ENCODE measurements around the gene NRXN2. TPM values are rescaled to one million over a fixed set of nuclear protein-coding genes. Genes with fewer than 3 reads are reported as not detected.

Gene NRXN2
- total RNA-seq, 1 donor: 5.2 TPM

DNA sequence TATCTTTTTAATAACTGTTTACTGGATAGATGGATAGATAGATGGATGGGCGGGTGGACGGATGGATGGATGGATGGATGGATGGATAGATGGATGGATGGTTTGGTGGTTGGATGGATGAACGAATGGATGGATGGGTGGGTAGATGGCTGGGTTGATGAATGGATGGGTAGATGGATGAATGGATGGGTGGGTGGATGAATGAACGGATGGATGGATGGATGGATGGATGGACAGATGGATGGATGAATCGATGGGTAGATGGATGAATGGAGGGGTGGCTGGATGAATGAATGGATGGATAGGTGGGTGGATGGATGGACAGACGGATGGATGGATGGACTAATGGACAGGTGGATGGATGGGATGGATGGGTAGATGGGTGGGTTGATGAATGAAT lies 145.8 kb downstream of the NRXN2 start:
- no peak for DNase-seq (ENCODE audit: low read depth)
- TF ChIP-seq, protein P1, sequence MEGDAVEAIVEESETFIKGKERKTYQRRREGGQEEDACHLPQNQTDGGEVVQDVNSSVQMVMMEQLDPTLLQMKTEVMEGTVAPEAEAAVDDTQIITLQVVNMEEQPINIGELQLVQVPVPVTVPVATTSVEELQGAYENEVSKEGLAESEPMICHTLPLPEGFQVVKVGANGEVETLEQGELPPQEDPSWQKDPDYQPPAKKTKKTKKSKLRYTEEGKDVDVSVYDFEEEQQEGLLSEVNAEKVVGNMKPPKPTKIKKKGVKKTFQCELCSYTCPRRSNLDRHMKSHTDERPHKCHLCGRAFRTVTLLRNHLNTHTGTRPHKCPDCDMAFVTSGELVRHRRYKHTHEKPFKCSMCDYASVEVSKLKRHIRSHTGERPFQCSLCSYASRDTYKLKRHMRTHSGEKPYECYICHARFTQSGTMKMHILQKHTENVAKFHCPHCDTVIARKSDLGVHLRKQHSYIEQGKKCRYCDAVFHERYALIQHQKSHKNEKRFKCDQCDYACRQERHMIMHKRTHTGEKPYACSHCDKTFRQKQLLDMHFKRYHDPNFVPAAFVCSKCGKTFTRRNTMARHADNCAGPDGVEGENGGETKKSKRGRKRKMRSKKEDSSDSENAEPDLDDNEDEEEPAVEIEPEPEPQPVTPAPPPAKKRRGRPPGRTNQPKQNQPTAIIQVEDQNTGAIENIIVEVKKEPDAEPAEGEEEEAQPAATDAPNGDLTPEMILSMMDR (IDR thresholded peaks at IDR 0.05; ENCODE audit: insufficient read depth, low read depth, low read length): no peak
- no peak overlapping the region for H3K4me3 ChIP-seq (ENCODE audit: low read depth, low read length)

DNA sequence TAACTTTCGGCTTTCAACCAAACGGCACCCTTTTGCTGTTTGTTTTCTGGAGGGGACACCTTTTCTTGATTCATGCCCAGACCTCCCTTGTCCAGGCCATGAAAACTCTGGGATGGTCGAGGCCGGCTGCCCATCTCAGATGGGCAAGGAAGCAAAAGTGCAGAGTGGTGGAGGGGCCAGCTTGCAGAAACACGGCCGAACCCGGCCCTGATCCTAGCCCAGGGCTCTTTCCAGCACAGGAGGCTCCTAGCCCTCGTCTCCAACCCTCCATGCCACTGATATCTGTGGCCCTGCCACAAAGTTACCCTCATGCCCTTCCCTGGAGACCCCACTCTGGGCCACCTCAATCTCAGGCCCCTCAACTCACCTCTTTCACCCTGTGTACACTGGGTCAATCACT lies 150.9 kb downstream of the NRXN2 start:
- DNase-seq (ENCODE audit: low read depth): no peak
- TF ChIP-seq, protein P1 (IDR thresholded peaks at IDR 0.05; ENCODE audit: insufficient read depth, low read depth, low read length): no peak
- no peak overlapping the region for H3K4me3 ChIP-seq (ENCODE audit: low read depth, low read length)

DNA sequence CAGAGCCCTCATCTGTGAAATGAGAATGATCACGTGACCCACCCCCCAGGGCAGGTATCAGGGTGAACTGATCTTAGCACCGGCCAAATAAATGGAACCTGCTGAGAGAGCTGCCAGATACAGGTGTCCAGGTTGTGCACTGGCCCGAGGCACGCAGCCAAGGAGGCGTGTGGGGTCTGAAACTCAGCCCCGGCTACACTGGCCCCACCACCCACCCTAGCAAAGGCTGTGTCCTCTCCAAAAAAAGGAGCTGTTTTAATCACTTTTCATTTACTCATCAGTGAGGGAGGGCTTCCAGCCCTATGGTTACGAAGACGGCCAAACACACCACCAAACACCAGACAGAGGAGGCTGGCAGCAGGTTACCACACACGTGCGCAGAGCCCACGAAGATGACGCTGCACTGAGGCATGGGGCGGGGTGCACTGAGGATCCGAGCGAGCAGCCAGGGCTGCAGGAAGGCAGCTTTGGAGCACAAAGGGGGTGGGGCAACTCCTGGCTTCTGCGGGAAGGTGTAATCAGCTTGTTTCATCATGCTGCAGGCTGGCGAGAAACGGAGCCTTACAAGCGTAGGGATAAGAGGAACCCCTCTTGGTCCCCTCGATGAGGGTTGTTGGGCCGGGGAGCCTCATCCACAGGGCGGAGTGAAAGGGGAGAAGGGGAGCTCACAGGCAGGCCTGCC lies 151.4 kb downstream of the NRXN2 start:
- TF ChIP-seq, protein P1 (IDR thresholded peaks at IDR 0.05; ENCODE audit: insufficient read depth, low read depth, low read length): no peak
- no peak overlapping the region for H3K4me3 ChIP-seq (ENCODE audit: low read depth, low read length)
- peak; percentile 17 for DNase-seq (ENCODE audit: low read depth)

DNA sequence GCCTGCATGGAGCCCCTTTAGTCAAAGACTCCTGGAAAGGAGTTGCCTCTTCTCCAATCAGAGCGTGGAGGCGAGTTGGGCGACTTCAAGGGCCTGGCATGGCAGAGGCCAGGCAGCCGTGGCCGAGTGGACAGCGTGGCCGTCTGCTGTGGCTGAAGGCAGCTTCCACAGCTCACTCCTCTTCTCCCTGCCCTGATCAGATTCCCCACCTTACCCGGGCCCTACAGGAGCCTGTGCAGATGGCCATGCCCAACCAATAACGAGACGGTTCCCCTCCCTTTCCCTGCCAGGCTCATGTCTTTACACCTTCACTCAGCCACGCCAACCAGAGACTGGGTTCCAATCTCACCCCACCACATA lies 152.0 kb downstream of the NRXN2 start:
- DNase-seq (ENCODE audit: low read depth): no peak
- H3K4me3 ChIP-seq (ENCODE audit: low read depth, low read length): no peak overlapping the region
- TF ChIP-seq, protein P1 (IDR thresholded peaks at IDR 0.05; ENCODE audit: insufficient read depth, low read depth, low read length): no peak

DNA sequence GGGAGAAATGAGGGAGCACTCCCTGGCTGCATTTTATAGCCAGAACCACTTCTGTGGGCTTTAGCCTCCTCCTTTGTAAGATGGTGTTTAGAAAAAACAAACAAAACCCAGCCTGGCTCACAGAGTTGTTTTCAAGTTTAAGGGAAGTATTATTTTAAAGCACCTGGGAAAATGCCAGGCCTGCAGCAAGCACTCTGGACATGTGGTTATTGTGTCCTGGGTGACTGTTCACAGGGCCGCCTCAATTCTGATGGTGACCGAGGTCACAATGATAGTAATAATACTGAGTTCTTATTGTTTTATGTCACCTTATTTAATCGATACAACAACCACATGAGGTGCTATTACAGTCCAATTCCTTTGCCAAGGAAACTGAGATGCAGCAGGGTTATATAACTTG lies 152.7 kb downstream of the NRXN2 start:
- no peak for DNase-seq (ENCODE audit: low read depth)
- TF ChIP-seq, protein P1 (IDR thresholded peaks at IDR 0.05; ENCODE audit: insufficient read depth, low read depth, low read length): no peak
- H3K4me3 ChIP-seq (ENCODE audit: low read depth, low read length): no peak overlapping the region

DNA sequence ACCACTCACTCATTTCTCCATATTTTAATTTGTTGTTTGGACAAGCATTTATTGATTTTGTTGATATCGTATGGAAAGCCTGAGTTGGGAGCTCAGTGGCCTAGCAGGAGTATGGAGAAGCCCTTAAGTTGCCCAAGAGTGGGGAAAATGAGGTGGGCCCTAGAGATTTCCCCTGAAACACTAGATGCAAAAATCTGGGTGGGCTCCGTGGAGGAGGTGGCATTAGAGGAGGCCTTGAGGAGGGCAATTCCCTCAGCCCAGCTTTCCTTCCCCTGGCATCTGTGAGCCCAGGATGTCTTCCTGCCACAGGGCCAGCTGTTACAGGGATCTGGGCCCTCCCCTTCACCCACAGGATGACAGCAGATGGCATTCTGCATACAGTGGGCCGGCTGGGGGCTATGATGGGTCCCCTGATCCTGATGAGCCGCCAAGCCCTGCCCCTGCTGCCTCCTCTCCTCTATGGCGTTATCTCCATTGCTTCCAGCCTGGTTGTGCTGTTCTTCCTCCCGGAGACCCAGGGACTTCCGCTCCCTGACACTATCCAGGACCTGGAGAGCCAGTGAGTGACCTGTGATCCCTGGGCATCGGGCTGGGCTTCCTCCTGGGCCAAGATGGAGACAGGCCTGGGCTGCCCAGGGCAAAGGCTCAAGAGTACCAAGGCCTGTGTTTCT lies 153.6 kb downstream of the NRXN2 start:
- no peak for DNase-seq (ENCODE audit: low read depth)
- TF ChIP-seq, protein P1 (IDR thresholded peaks at IDR 0.05; ENCODE audit: insufficient read depth, low read depth, low read length): no peak

More for the DNA sequence above, 153.6 kb downstream of the NRXN2 start:
- no peak overlapping the region for H3K4me3 ChIP-seq (ENCODE audit: low read depth, low read length)
